HG03558 (cell line): ENCODE results near the gene CCDC195.

Experiments used
- ATAC-seq: cut with Tn5 transposase; IDR thresholded peaks from one replicate; pipeline ENCODE4 v1.9.1; 2021; ENCODE audit warnings: moderate number of reproducible peaks; ENCODE audit not compliant: unreplicated experiment; ENCODE audit errors: extremely low read depth

Gene CCDC195

GRCh38 chr2:224716201-224716600 lies at the start of gene CCDC195:
Gene CCDC195, minus strand, starts transcription at chr2:224716365. Its CDS starts 0 bp downstream, at chr2:224716365.
- no peak for ATAC-seq

- peak; percentile 55 for ATAC-seq
These were observed 48.5 kb upstream of the CCDC195 start for GRCh38 chr2:224764565-224765236.

GRCh38 chr2:224757934-224758548 lies 41.9 kb upstream of the CCDC195 start:
- no peak for ATAC-seq

- ATAC-seq, result no peak
These were observed 37.8 kb upstream of the CCDC195 start for GRCh38 chr2:224753743-224754540.

GRCh38 chr2:224751996-224752698 lies 36.0 kb upstream of the CCDC195 start:
- ATAC-seq, result no peak

GRCh38 chr2:224749136-224749535 lies 33.0 kb upstream of the CCDC195 start:
- no peak for ATAC-seq

GRCh38 chr2:224747765-224748164 lies 31.6 kb upstream of the CCDC195 start:
- no peak for ATAC-seq

- ATAC-seq, result no peak
These were observed 20.1 kb upstream of the CCDC195 start for GRCh38 chr2:224736227-224736626.

- no peak for ATAC-seq
These were observed 18.8 kb upstream of the CCDC195 start for GRCh38 chr2:224734949-224735348.

GRCh38 chr2:224731665-224732064 lies 15.5 kb upstream of the CCDC195 start:
- no peak for ATAC-seq

- ATAC-seq, result no peak
These were observed 13.3 kb upstream of the CCDC195 start for GRCh38 chr2:224729435-224729834.

- ATAC-seq, result no peak
These were observed 8.2 kb upstream of the CCDC195 start for GRCh38 chr2:224724331-224724730.

GRCh38 chr2:224723586-224724217 lies 7.5 kb upstream of the CCDC195 start:
- peak; percentile 71 for ATAC-seq

- no peak for ATAC-seq
These were observed 6.6 kb upstream of the CCDC195 start for GRCh38 chr2:224722770-224723169.

- no peak for ATAC-seq
These were observed 6.1 kb upstream of the CCDC195 start for GRCh38 chr2:224722250-224722649.

GRCh38 chr2:224716921-224717320 lies 756 bp upstream of the CCDC195 start:
- ATAC-seq, result no peak

GRCh38 chr2:224711859-224712665 lies 4.1 kb downstream of the CCDC195 start:
- no peak for ATAC-seq

- ATAC-seq, result no peak
These were observed 4.8 kb downstream of the CCDC195 start for GRCh38 chr2:224711381-224711780.

- no peak for ATAC-seq
These were observed 6.9 kb downstream of the CCDC195 start for GRCh38 chr2:224709301-224709700.
